Mammary epithelial cell (primary cell): ENCODE data around the gene DIS3L2.

ENCODE experiments used
- CTCF ChIP-seq, 2 donors: IDR thresholded peaks in 1 of 2; conservative IDR thresholded peaks in 1 of 2; 2 replicates each; pipeline ENCODE4 v1.5.1; 2011 to 2012; ENCODE audit warnings: inconsistent platforms in 2 of 2, low read length in 2 of 2, mild to moderate bottlenecking in 2 of 2, control low read depth in 1 of 2, low read depth in 1 of 2; ENCODE audit not compliant: insufficient read depth in 1 of 2; ENCODE audit errors: extremely low read depth in 1 of 2
- EZH2 ChIP-seq: IDR thresholded peaks from 2 replicates; pipeline ENCODE4 v1.6.1; 2012; ENCODE audit warnings: low read length, inconsistent platforms, borderline replicate concordance

GRCh38 chr2:231942180-231942579, 19.3 kb upstream of the DIS3L2 start:
- no peak for TF ChIP-seq CTCF (conservative IDR thresholded peaks at IDR 0.05 in 1 of 2, IDR thresholded peaks at IDR 0.05 in 1 of 2; ENCODE audit: extremely low read depth in 1 of 2, insufficient read depth in 1 of 2, low read depth in 1 of 2, low read length in 2 of 2)
- no peak for TF ChIP-seq EZH2
